Measurements from ENCODE around the gene ANOS1.

DNA sequence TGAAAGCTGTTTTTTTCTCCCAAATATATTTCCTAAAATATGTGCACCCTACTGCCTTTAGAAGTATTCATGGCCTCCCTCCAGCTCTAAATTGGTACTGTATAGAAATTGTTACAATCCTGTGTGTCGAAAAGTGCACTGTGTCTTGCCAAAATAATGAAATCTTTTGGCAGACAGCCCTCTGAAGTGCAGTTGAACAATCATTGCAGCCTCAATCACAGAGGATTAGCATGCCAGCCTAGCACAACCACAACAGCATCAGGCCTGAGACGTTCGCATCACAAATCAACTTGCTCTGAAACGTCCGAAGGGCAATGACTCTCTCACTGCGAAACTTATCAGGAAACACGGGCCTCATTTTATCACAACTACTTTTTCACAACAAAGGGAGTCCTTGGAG lies 99.0 kb downstream of the ANOS1 start:
- TF ChIP-seq CTCF (IDR thresholded peaks at IDR 0.05; ENCODE audit: poor library complexity, severe bottlenecking) (no peak), POLR2AphosphoS5 (IDR thresholded peaks at IDR 0.05) (no peak), REST (IDR thresholded peaks at IDR 0.05; ENCODE audit: borderline replicate concordance) (no peak), SMC3 (conservative IDR thresholded peaks at IDR 0.05; ENCODE audit: poor library complexity) (no peak), EP300 (conservative IDR thresholded peaks at IDR 0.05; ENCODE audit: poor library complexity, severe bottlenecking) (no peak), RAD21 (conservative IDR thresholded peaks at IDR 0.05) (no peak), EZH2 (IDR thresholded peaks at IDR 0.05; ENCODE audit: borderline replicate concordance, insufficient read depth, low read length, poor library complexity, severe bottlenecking) (no peak)
